22Rv1 (cell line): ENCODE data around the gene PLCB3.

Source experiments
- CTCF ChIP-seq: fragments of 450-650 bp; IDR thresholded peaks from 2 replicates; pipeline ENCODE4 v1.5.1; 2017; ENCODE audit warnings: mild to moderate bottlenecking
- ZFX ChIP-seq: fragments of 450-650 bp; IDR thresholded peaks from 2 replicates; pipeline ENCODE4 v1.6.1; 2017; ENCODE audit warnings: antibody characterized with exemption, borderline replicate concordance

- TF ChIP-seq CTCF (no peak), ZFX (no peak)
These were observed 39.3 kb downstream of the PLCB3 start for GRCh38 chr11:64290352-64291261.
